Caki2 (cell line): ENCODE results near the gene ESD. TPM values are rescaled to one million over a fixed set of nuclear protein-coding genes. Genes with fewer than 3 reads are reported as not detected.
A peak's percentile ranks its signal among the peaks of the same experiment; 100 is the strongest.
"Not testable (repeated sequence)": the region's sequence is repeated elsewhere in the genome, so short reads cannot be mapped to it uniquely, and the experiment has no call there.

Experiments used
- DNase-seq: peaks from one replicate; pipeline ENCODE4 v3.0.0-alpha.2; 2015; ENCODE audit warnings: low read depth
- in situ Hi-C: cut with HindIII; loops from 2 replicates; pipeline ENCODE4 v1.10.0; 2016; ENCODE audit warnings: low sequenced_read_pairs, low pct_unique_long_range_greater_than_20kb, mixed read lengths
- total RNA-seq: library from RNA; depleted of rRNA; stranded (reverse); fragments of >200 nt; shearing (Covaris generic); gene quantifications from 2 replicates; pipeline ENCODE4 v1.2.3, GENCODE V29; 2014; ENCODE audit warnings: low replicate concordance; rRNA removed

The ESD gene
- total RNA-seq = 105 and 110 TPM in 2 replicates

DNA sequence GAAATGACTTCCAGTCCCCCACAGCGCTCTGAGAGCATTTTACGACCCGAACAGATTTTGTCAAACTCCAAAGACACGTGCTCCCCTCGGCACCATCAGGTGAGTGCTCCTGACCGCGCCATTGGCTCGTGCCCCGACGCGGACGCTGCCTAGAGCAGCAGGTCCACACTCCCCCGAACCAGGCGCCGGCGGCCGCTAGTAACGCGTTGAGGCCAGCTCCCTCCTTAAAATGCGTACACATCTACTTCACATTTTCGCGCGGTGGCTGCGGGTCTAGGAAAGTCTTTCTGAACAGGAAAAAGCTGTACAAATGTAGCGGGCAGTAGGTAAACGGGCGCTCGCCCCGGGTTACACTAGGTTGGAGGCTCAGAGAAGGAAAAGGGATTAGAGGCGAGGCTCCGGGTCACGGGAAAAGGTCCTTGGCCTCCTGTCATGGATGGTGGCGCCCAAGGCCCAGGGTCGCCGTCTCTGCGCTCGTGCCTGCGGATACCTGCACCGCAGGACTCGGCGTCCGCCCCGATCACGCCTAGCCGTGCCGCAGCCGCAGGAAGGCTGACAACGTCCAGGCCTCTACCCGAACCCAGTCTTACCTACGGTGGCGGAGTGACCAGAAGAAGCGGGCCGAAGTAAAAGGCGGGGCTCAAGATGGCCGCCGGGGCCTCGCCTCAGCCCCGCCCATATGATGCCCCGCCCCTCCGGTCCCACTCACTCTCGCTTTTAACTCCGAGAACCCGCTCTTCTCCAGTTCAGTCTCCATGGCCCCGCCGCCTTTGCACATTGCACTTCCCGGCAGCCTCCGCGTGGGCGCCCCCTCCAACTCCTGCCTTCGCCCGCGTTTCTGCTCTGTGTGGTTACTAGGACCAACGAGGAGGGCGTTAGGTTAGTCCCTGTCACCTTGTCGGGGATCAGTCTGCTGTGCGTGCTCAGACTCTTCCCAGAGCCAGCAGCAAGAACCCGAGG lies at the start of gene ESD:
Gene ESD, minus strand, starts transcription at position 647 of the 960 bp plus-strand sequence. CDS start 5,748 bp downstream, outside the sequence.
- in situ Hi-C loops = no loop called here
- DNase-seq = peak; percentile 89

GRCh38 chr13:46846726-46847125 lies 49.8 kb upstream of the ESD start:
- no peak for DNase-seq
- in situ Hi-C loops = no loop called here

- in situ Hi-C loops = no loop called here
- DNase-seq = no peak
Measured at GRCh38 chr13:46845146-46845545, 48.2 kb upstream of the ESD start.

GRCh38 chr13:46844431-46844830 lies 47.5 kb upstream of the ESD start:
- no peak for DNase-seq
- in situ Hi-C loops = no loop called here

- no peak for DNase-seq
- in situ Hi-C loops = no loop called here
Measured at GRCh38 chr13:46839399-46839798, 42.4 kb upstream of the ESD start.

GRCh38 chr13:46834657-46835056 lies 37.7 kb upstream of the ESD start:
- in situ Hi-C loops = no loop called here
- DNase-seq = no peak

DNA sequence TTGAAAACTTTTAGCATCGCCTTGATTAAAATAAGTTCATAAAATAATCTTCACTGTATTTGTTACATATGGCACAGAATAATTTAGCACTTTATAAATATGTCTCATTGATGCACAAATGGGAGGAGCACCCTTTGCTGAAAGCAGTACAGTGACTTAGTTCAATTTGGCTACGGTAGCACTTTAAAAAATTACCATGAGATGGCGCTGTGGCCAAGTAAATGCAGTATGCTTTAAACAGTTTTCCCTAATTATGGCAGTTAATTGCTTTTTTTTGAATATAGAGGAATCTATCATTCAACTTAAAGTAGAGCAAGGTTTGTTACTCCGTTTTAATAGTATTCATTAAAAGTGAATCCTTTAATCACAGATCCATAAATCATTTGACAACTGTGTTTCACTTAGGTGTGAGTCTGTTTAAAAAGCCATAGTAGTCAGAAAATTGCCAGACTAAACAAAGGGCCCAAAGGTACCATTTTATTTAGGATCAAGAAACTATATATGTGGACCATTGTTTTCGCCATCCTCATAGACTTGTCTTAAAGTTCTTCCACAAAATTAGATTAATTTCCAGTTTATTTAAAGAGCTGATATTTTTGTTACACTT lies 34.7 kb upstream of the ESD start:
- DNase-seq = peak; percentile 12
- in situ Hi-C loops = no loop called here

GRCh38 chr13:46830405-46831005 lies 33.5 kb upstream of the ESD start:
- DNase-seq = no peak
- in situ Hi-C loops = no loop called here

DNA sequence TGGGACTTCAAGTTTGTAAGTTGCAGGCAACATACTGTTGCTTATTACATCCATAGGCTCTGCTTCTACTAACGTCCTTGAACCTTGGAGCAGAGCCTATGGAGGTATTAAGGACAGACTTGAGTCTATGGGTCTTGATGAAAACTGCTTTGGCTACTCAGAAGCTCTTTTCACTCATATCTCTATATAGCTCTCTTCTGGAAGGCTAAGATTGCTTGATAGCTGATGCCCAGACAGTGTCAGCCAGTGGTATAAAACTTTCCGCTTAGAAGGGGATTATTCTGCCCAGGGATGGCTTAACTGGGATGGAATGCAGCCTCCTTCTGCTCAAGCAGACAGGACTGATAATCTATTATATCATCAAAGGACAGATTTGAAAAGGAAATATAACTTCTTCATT lies 25.6 kb upstream of the ESD start:
- DNase-seq = no peak
- in situ Hi-C loops = no loop called here

DNA sequence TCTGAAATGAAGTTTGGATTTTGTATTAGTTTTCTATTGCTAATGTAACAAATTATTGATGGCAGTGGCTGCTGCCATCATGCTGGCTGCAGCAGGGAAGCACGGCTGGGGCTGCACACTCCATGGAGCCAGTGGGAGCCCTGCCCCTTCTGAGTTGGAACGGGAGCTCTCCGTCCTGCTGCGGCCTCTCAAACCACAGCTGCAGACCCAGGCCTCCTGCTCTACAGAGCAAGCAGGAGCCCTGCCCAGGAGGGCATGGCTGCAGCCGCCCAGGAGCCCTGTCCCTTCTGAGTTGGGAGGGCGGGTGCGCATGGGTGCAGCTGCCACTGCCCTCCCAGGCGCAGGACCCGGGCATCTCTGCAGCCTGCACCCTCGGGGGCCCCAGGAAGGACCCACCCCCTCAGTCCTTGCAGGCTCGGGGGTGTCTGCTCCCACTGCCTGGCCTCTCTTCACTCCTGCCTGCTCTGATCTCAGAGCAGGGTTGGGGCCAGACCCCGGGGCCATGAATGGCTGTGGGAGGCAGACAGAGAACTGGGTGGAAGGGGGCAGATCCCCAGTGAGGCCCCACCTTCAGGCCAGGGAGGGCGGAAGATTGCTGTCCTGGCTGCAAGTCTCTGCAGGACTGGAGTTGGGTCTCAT lies 21.0 kb upstream of the ESD start:
- no peak for DNase-seq
- in situ Hi-C loops = no loop called here

- no peak for DNase-seq
- in situ Hi-C loops = no loop called here
Measured at GRCh38 chr13:46817095-46817494, 20.1 kb upstream of the ESD start.

DNA sequence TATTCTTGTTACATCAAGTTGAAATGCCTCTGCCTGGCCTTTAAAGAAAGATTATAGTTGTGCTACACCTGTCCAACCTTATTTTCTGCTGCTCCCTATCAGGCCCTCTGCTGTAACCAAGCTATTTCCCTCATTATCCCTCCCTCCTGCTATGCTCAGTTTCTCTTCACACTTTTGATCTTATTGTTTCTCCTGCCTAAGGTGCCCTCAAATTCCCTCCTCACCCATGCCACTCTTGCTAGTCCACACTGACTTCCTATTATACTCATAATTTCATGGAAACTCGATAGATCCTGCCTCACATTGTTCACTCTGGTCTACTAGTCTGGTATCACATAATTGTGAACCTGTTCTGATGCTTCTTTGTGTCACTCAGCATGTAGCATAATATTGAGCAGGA lies 19.4 kb upstream of the ESD start:
- no peak for DNase-seq
- in situ Hi-C loops = no loop called here

DNA sequence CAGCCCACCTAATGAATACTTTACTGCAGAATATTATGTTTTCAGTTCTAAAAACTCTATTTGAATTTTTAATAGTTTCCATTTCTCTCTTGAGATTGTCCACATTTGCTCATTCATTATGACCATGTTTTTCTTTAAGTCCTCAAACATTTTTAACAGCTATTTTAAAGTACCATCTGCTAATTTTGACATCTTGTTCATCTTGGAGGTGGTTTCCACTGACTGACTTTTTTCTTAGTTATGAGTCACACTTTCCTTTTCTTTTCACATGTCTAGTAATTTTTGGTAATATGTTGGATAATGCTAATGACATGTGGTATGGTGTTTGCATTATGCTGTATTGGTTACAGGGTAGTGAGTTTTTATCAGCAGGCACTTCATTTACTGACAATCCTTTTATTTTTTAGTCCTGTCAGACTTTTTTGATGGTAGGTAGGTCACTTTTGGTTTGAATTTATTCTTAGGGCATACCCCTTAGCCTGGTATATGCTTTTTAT lies 15.4 kb upstream of the ESD start:
- in situ Hi-C loops = no loop called here
- no peak for DNase-seq

DNA sequence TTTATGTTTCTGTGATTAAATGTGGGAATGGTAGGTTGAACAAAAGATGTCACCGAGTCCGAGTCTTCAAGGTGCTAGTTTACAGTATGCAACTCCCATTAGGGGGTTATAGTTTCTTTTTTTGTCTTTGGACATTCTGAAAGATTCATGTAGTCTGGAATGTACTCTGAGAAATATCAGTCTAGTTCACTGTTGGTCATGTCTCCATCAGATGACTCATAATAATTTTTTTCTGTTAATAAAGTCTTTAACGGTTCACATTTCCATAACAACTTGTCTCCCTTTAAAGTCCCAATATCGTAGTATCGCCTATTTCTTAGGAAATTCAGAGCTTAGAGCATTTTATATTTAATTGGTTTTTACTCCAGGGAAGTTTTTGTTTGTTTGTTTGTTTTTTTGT lies 13.5 kb upstream of the ESD start:
- in situ Hi-C loops = no loop called here
- DNase-seq = no peak

- DNase-seq, in situ Hi-C loops: not testable (repeated sequence)
Measured at GRCh38 chr13:46804921-46805320, 8.0 kb upstream of the ESD start.

DNA sequence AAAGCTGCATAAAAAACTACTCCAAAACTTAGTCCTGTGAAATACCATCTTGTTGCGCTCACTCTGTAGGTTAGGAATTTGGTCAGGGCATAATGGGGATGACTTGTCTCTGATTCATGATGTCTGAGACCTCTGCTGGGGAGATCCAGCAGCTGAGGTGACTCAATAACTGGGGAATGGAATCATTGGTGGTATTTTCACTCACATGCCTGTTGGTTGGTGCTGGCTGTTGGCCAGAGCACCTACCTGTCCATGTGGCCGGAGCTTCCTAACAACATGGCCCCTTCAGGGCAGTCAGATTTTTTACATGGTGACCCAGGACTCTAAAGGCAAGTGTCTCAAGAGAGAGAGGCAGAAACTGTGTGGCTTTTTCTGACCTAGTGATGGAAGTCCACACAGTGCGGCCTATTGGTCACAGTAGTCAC lies 7.4 kb upstream of the ESD start:
- in situ Hi-C loops = no loop called here
- peak; percentile 58 for DNase-seq

GRCh38 chr13:46803586-46803985 lies 6.6 kb upstream of the ESD start:
- in situ Hi-C loops = no loop called here
- DNase-seq = no peak

DNA sequence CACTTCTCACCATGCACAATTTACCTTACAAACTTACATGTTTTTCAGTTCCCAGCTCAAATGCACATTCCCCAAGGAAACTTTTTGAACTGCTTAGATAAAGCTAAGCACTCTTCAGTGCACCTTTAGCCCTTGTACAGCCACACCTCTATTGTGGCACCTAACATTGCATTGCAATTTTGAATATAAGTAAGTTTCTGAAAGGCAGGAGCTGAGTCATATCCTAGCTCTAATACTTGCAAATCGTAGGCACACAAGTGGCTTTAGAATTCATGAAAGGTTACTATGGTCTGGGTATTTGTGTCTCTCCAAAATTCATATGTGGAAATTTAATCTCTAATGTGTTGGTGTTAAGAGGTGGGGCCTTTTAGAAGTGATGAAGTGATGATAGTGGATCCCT lies 4.9 kb upstream of the ESD start:
- in situ Hi-C loops = no loop called here
- DNase-seq = no peak

DNA sequence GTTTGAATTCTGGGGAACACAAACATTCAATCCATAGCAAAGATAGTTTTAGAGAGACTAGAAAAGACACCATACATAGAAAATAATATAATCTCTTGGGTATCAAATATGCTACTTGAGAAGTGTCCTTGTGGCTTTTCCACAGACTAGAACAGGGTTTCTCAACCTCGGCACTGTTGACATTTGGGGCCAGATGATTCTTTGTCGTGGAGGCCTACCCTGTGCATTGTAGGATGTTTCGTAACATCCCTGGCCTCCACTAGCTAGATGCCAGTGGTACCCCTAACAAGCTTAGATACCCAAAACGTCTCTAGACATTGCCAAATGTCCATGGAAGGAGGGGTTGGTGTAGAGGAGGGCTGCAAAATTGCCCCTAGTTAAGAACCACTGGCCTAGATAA lies 2.2 kb upstream of the ESD start:
- no peak for DNase-seq
- in situ Hi-C loops = no loop called here
